Fibroblast of pulmonary artery (primary cell): ENCODE results near the gene MYL5.

Experiments
- DNase-seq: peaks from one replicate; pipeline ENCODE4 v3.0.0-alpha.2; 2010; ENCODE audit warnings: low read depth
- H3K4me3 ChIP-seq: replicated peaks from 2 replicates; pipeline ENCODE4 v1.5.1; 2011; ENCODE audit warnings: low read depth, mild to moderate bottlenecking, control low read depth, low read length, moderate library complexity
- CTCF ChIP-seq: IDR thresholded peaks from 2 replicates; pipeline ENCODE4 v1.5.1; 2011; ENCODE audit warnings: mild to moderate bottlenecking, control low read depth, low read length, inconsistent platforms; ENCODE audit errors: missing control alignments

The MYL5 gene

GRCh38 chr4:712916-713632 is 38.7 kb downstream of the MYL5 start:
- DNase-seq: no peak
- no peak overlapping the region for H3K4me3 ChIP-seq
- no peak for TF ChIP-seq CTCF

DNA sequence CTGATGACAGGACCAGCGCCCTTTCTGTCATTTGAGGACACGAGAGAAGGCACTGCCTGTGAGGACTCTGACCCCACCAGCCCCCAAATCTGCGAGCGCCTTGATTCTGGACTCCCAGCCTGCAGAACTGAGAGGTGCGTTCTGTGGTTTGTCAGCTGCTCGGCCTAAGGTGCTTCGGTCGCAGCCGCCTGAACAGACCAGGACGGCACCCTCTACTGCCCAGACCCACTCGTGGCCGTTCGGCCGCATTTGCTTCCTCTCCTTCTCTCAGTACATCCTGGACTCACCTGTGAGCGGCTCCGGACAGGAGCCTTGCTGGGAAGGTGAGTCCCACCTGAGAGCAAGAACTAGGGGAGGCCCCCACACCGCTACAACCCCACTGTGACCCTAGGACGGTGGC is 39.7 kb downstream of the MYL5 start:
- TF ChIP-seq CTCF: no peak
- no peak for DNase-seq
- no peak overlapping the region for H3K4me3 ChIP-seq

GRCh38 chr4:717601-718320 is 43.4 kb downstream of the MYL5 start:
- TF ChIP-seq CTCF: no peak
- H3K4me3 ChIP-seq: no peak overlapping the region
- no peak for DNase-seq

DNA sequence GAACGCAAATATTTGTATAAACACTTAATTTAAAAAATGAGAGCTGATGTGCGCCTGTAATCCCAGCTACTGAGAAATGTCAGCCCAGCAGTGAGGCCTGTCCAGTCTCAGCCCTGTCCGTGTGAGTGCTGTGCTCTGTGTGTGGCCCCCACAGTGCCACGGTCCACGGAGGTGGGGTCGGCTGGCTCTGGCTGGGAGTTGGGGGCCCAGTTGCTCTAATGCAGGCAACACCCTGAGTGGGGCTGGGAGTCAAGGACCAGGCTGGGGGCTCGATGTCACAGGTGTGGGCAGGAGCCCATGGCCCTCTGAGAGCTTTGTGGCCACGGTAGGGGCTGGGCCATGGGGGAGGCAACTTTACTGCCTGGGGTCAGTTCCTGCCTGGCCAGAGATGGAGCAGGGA is 44.1 kb downstream of the MYL5 start:
- no peak for TF ChIP-seq CTCF
- H3K4me3 ChIP-seq: no peak overlapping the region
- DNase-seq: no peak

DNA sequence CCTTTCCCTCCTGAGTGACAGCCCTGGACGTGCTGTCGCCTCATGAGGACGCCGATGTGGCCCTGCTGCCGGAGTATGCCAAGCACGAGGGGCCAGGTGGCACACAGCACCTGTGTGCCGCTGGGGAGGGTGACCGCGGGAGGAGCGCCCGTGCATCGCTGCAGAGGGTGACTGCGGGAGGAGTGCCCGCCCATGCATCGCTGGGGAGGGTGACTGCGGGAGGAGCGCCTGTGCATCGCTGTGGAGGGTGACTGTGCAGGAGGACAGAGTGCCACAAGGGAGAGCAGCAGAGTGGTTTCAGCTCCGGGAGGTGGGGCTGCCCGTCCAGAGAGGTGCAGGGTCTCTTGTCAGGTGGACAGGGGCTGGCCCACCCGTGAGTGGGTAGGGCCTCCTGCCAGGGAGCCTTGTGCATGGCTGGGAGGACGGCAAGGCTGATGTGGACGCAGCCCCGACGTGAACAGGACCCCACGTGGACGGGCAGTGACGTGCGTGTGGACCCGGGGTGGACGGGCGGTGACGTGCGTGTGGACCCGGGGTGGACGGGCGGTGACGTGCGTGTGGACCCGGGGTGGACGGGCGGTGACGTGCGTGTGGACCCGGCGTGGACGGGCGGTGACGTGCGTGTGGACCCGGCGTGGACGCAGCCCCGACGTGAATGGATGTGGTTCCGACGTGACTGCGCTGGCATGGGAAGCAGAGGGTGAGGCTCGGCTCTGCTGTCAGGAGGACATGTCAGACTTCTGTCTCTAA is 45.9 kb downstream of the MYL5 start:
- DNase-seq: no peak
- H3K4me3 ChIP-seq: no peak overlapping the region
- TF ChIP-seq CTCF: no peak

GRCh38 chr4:721261-722168 is 47.2 kb downstream of the MYL5 start:
- H3K4me3 ChIP-seq: no peak overlapping the region
- TF ChIP-seq CTCF: no peak
- DNase-seq: peak; percentile 68
